Aorta (tissue), 5 donors: ENCODE measurements around the gene ZFAND2A. TPM values are rescaled to one million over a fixed set of nuclear protein-coding genes. Genes with fewer than 3 reads are reported as not detected.

ENCODE experiments used
- ATAC-seq: fragments of 200-7000 bp; cut with Tn5 transposase; one replicate; pipeline ENCODE4 v1.9.1; 2022; ENCODE audit warnings: moderate library complexity; ENCODE audit not compliant: low FRiP score
- DNase-seq, 2 donors: peaks; one replicate each; pipeline ENCODE4 v3.0.0-alpha.2; 2020
- H3K27ac ChIP-seq, 2 donors: one replicate each; pipeline ENCODE4 v1.5.1; 2013; ENCODE audit warnings: low read length in 2 of 2, mild to moderate bottlenecking in 2 of 2, moderate library complexity in 2 of 2, control low read depth in 1 of 2, inconsistent platforms in 1 of 2, low read depth in 1 of 2
- H3K27me3 ChIP-seq, 2 donors: one replicate each; pipeline ENCODE4 v1.6.1; 2013; ENCODE audit warnings: control low read depth in 1 of 2, low read length in 1 of 2, mild to moderate bottlenecking in 1 of 2, moderate library complexity in 1 of 2; ENCODE audit not compliant: insufficient read depth in 2 of 2, control insufficient read depth in 1 of 2
- H3K36me3 ChIP-seq, 2 donors: one replicate each; pipeline ENCODE4 v1.6.1; 2013; ENCODE audit warnings: control low read depth in 1 of 2, low read length in 1 of 2, mild to moderate bottlenecking in 1 of 2; ENCODE audit not compliant: insufficient read depth in 2 of 2, control insufficient read depth in 1 of 2
- H3K4me1 ChIP-seq, 2 donors: one replicate each; pipeline ENCODE4 v1.6.1; 2013; ENCODE audit warnings: low read length in 2 of 2, control low read depth in 1 of 2, mild to moderate bottlenecking in 1 of 2, moderate library complexity in 1 of 2; ENCODE audit not compliant: insufficient read depth in 2 of 2, control insufficient read depth in 1 of 2
- H3K4me3 ChIP-seq, 2 donors: one replicate each; pipeline ENCODE4 v1.5.1; 2013; ENCODE audit warnings: low read length in 2 of 2, control low read depth in 1 of 2, mild to moderate bottlenecking in 1 of 2
- H3K9me3 ChIP-seq: one replicate; pipeline ENCODE4 v1.6.1; 2013; ENCODE audit warnings: mild to moderate bottlenecking, low read length; ENCODE audit not compliant: control insufficient read depth
- WGBS, 2 donors: extraction: QIAGEN DNeasy Blood & Tissue Kit; methylation state at CpG; one replicate each; pipeline ENCODE4 v1.1.7; 2013; 5-methylcytosine and 5-hydroxymethylcytosine counted together
- intact Hi-C, 2 donors: fragments of 100-400 bp; cut with DNase I; formaldehyde crosslinking; loops; one replicate each; pipeline versions ENCODE4 v1.14.2 to v1.15.0; 2022
- polyA plus RNA-seq, 2 donors: library from polyadenylated mRNA; stranded (reverse); fragments of 200-250 nt; gene quantifications; one replicate each; pipeline ENCODE4 v1.2.3, GENCODE V29; 2013
- total RNA-seq, 2 donors: library from RNA; stranded (reverse); fragmentation: NEBNext Ultra II Directional; extraction: Animal tissue kit (Norgen Biotek cat#: 25700); gene quantifications; one replicate each; pipeline ENCODE4 v1.2.1, GENCODE V29; 2021
- donor health status: healthy with polysubstance abuse.
- donor health status: Bipolar disorder and iron deficiency.
- donor health status: DM: no; HTN: no; CAD: no.
- donor health status: DM: no; HTN: no; CAD: no.
- donor health status: DM: yes; HTN: yes; CAD: no.

Gene ZFAND2A
- total and polyA plus RNA-seq, 4 donors = 18.8 to 64.6 (median 39.7) TPM

GRCh38 chr7:1134951-1135350 lies 25.0 kb downstream of the ZFAND2A start:
- WGBS, 2 donors = 80 to 84% methylated on average over 7 of the region's 7 CpGs
- Histone ChIP-seq H3K36me3 (no peaks in the 10 kb centered on the region), H3K27me3 (no peaks in the 10 kb centered on the region), H3K4me3 (no peak overlapping the region), H3K9me3 (no peaks in the 10 kb centered on the region), H3K27ac (no peak overlapping the region), H3K4me1 (no peaks in the 10 kb centered on the region)
- DNase-seq = peak; percentile 3 to 11
- intact Hi-C loops = loop anchor here (5.0 kb wide), 1 partner anchor 48 kb away; the partner anchor contains the start of gene GPER1 (in 2 of the 2)
- ATAC-seq = no peak

- Histone ChIP-seq H3K9me3 (no peaks in the 10 kb centered on the region), H3K36me3 (no peaks in the 10 kb centered on the region), H3K4me3 (no peak overlapping the region), H3K27ac (no peak overlapping the region), H3K4me1 (no peaks in the 10 kb centered on the region), H3K27me3 (no peaks in the 10 kb centered on the region)
- 83 to 84% methylated on average over 2 of the region's 2 CpGs for WGBS, 2 donors
- ATAC-seq (no peak), DNase-seq (no peak)
- intact Hi-C loops = no loop called here
Measured at GRCh38 chr7:1131471-1132265, 28.3 kb downstream of the ZFAND2A start.

GRCh38 chr7:1130021-1130990 lies 29.7 kb downstream of the ZFAND2A start:
- Histone ChIP-seq H3K4me3 (no peak overlapping the region), H3K36me3 (no peaks in the 10 kb centered on the region), H3K27ac (no peak overlapping the region), H3K27me3 (no peaks in the 10 kb centered on the region), H3K4me1 (no peaks in the 10 kb centered on the region), H3K9me3 (no peaks in the 10 kb centered on the region)
- DNase-seq (peak; percentile 29 to 68), ATAC-seq (no peak)
- intact Hi-C loops = no loop called here
- 93 to 94% methylated on average over 23 to 26 of the region's 26 CpGs for WGBS, 2 donors

- Histone ChIP-seq H3K9me3 (no peaks in the 10 kb centered on the region), H3K4me3 (no peak overlapping the region), H3K4me1 (no peaks in the 10 kb centered on the region), H3K36me3 (no peaks in the 10 kb centered on the region), H3K27me3 (no peaks in the 10 kb centered on the region), H3K27ac (no peak overlapping the region)
- intact Hi-C loops = no loop called here
- 96 to 97% methylated on average over 13 of the region's 13 CpGs for WGBS, 2 donors
- no peak for ATAC-seq
- DNase-seq = peak; percentile 20 to 56
Measured at GRCh38 chr7:1129431-1129830, 30.6 kb downstream of the ZFAND2A start.

GRCh38 chr7:1127001-1127400 lies 33.0 kb downstream of the ZFAND2A start:
- 94 to 95% methylated on average over 7 of the region's 7 CpGs for WGBS, 2 donors
- no peaks in the 10 kb centered on the region for H3K27me3 ChIP-seq
- no peak overlapping the region for H3K27ac ChIP-seq
- intact Hi-C loops = no loop called here
- H3K4me3 ChIP-seq = no peak overlapping the region
- H3K4me1 ChIP-seq = no peaks in the 10 kb centered on the region
- ATAC-seq (no peak), DNase-seq (peak; percentile 37 to 40)
- no peaks in the 10 kb centered on the region for H3K9me3 ChIP-seq
- no peaks in the 10 kb centered on the region for H3K36me3 ChIP-seq

GRCh38 chr7:1125603-1125969 lies 34.4 kb downstream of the ZFAND2A start:
- DNase-seq (peak; percentile 39 to 73), ATAC-seq (no peak)
- H3K27ac ChIP-seq = no peak overlapping the region
- 96 to 98% methylated on average over 16 of the region's 16 CpGs for WGBS, 2 donors
- H3K4me1 ChIP-seq = no peaks in the 10 kb centered on the region
- H3K27me3 ChIP-seq = no peaks in the 10 kb centered on the region
- intact Hi-C loops = no loop called here
- H3K4me3 ChIP-seq = no peak overlapping the region
- no peaks in the 10 kb centered on the region for H3K9me3 ChIP-seq
- H3K36me3 ChIP-seq = no peaks in the 10 kb centered on the region

- H3K36me3 ChIP-seq = no peaks in the 10 kb centered on the region
- H3K27ac ChIP-seq = peak overlapping the region in 1 of 2 donors; percentile 6
- ATAC-seq = no peak
- no peaks in the 10 kb centered on the region for H3K27me3 ChIP-seq
- H3K9me3 ChIP-seq = no peaks in the 10 kb centered on the region
- no peaks in the 10 kb centered on the region for H3K4me1 ChIP-seq
- 60 to 66% methylated on average over 23 of the region's 23 CpGs for WGBS, 2 donors
- no peak overlapping the region for H3K4me3 ChIP-seq
- DNase-seq = peak; percentile 59 to 71
- intact Hi-C loops = no loop called here
Measured at GRCh38 chr7:1124816-1125602, 35.0 kb downstream of the ZFAND2A start.

GRCh38 chr7:1124164-1124563 lies 35.8 kb downstream of the ZFAND2A start:
- Histone ChIP-seq H3K4me1 (no peaks in the 10 kb centered on the region), H3K27ac (peak overlapping the region; percentile 31 to 91), H3K27me3 (no peaks in the 10 kb centered on the region), H3K4me3 (peak overlapping the region in 1 of 2 donors; percentile 11), H3K36me3 (no peaks in the 10 kb centered on the region), H3K9me3 (no peaks in the 10 kb centered on the region)
- 15 to 25% methylated on average over 11 of the region's 11 CpGs for WGBS, 2 donors
- intact Hi-C loops = no loop called here
- ATAC-seq (peak; percentile 34), DNase-seq (peak; percentile 62 to 82)
